Measurements from ENCODE around the gene NCAM1. TPM values are rescaled to one million over a fixed set of nuclear protein-coding genes. Genes with fewer than 3 reads are reported as not detected.

Gene NCAM1
- total RNA-seq, 1 donor from 2014 or later: 3.1 TPM

- DNase-seq (ENCODE audit: low read depth): no peak
- no peak overlapping the region for H3K4me3 ChIP-seq (ENCODE audit: low read depth, low read length)
- TF ChIP-seq CTCF (conservative IDR thresholded peaks at IDR 0.05; ENCODE audit: low read depth, low read length): no peak
Measured at GRCh38 chr11:113026778-113027177, 65.6 kb downstream of the NCAM1 start.

- DNase-seq (ENCODE audit: low read depth): no peak
- H3K4me3 ChIP-seq (ENCODE audit: low read depth, low read length): no peak overlapping the region
- TF ChIP-seq CTCF (conservative IDR thresholded peaks at IDR 0.05; ENCODE audit: low read depth, low read length): no peak
Measured at GRCh38 chr11:113034576-113034975, 73.4 kb downstream of the NCAM1 start.

- DNase-seq (ENCODE audit: low read depth): no peak
- TF ChIP-seq CTCF (conservative IDR thresholded peaks at IDR 0.05; ENCODE audit: low read depth, low read length): no peak
- H3K4me3 ChIP-seq (ENCODE audit: low read depth, low read length): no peak overlapping the region
Measured at GRCh38 chr11:113035708-113036107, 74.5 kb downstream of the NCAM1 start.

GRCh38 chr11:113043698-113044097 is 82.5 kb downstream of the NCAM1 start:
- no peak for TF ChIP-seq CTCF (conservative IDR thresholded peaks at IDR 0.05; ENCODE audit: low read depth, low read length)
- H3K4me3 ChIP-seq (ENCODE audit: low read depth, low read length): no peak overlapping the region
- DNase-seq (ENCODE audit: low read depth): no peak

- H3K4me3 ChIP-seq (ENCODE audit: low read depth, low read length): no peak overlapping the region
- TF ChIP-seq CTCF (conservative IDR thresholded peaks at IDR 0.05; ENCODE audit: low read depth, low read length): no peak
- no peak for DNase-seq (ENCODE audit: low read depth)
Measured at GRCh38 chr11:113045146-113045545, 83.9 kb downstream of the NCAM1 start.

- TF ChIP-seq CTCF (conservative IDR thresholded peaks at IDR 0.05; ENCODE audit: low read depth, low read length): no peak
- no peak for DNase-seq (ENCODE audit: low read depth)
- no peak overlapping the region for H3K4me3 ChIP-seq (ENCODE audit: low read depth, low read length)
Measured at GRCh38 chr11:113046866-113047265, 85.6 kb downstream of the NCAM1 start.
